ENCODE results near the gene LRRC10B. TPM values are rescaled to one million over a fixed set of nuclear protein-coding genes. Genes with fewer than 3 reads are reported as not detected.

LRRC10B gene
- total and polyA plus RNA-seq, 2 of the 8 experiments (the other 6 are each of a cell fraction or from before 2014, with no cell fraction given), result 0.47 to 0.71 TPM

DNA sequence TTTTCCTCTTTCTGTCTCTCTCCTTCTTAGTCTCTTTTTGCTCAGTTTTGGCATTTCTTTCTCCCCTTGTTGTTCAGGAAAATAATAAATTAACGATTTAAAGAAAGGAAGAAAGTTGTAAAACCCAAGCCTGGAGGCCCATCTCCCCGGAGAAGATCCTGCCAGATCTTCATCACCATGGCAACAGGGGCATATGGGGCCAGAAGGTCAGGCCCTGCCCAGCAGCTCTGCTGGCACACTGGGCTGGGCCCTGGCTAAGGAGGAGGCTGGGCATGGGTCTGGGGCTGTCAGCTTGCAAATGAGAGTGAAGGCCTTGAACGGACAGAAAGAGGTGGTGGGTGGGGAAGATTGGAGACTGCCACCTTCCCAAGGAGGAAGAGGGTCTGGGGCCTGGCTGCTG is 2.8 kb downstream of the LRRC10B start:
- no peak overlapping the region for H3K4ac ChIP-seq (replicated peaks; ENCODE audit: insufficient read length, low read depth, low read length)
- H3K56ac ChIP-seq (replicated peaks; ENCODE audit: insufficient read length, low read depth, low read length), result no peak overlapping the region
- no peak overlapping the region for H3K9ac ChIP-seq (replicated peaks in 1 of 4; ENCODE audit: extremely low read depth in 1 of 4, low read depth in 3 of 4, low read length in 3 of 4)
- peaks cover 13 to 37% (median 32%) of the 10 kb centered on the region in 4 experiments for H3K27me3 ChIP-seq (replicated peaks in 1 of 4; ENCODE audit: control insufficient read depth in 3 of 4, extremely low read depth in 1 of 4, insufficient read depth in 3 of 4, low read length in 3 of 4)
- H2BK15ac ChIP-seq (ENCODE audit: low read length), result no peak overlapping the region; the same call in 1 of the 2 replicates
- no peak overlapping the region for H2BK5ac ChIP-seq (ENCODE audit: low read depth, low read length)
- peaks cover 0 to 1% of the 10 kb centered on the region in 2 experiments for H4K20me1 ChIP-seq (replicated peaks in 1 of 2; ENCODE audit: control insufficient read depth in 1 of 2, insufficient read depth in 2 of 2, low read length in 2 of 2)
- WGBS, 2 experiments (ENCODE audit: extremely low coverage in 1 of 2, insufficient coverage in 1 of 2, insufficient read length in 1 of 2, insufficient replicate concordance in 2 of 2, low coverage in 1 of 2, low lambda C conversion rate in 2 of 2, missing lambda C conversion rate in 1 of 2), result 73% methylated on average over 3 of the region's 3 CpGs; no CpG with 5 or more reads in 1 of the 2 experiments
- H2AK5ac ChIP-seq (ENCODE audit: low read depth, low read length), result no peak overlapping the region
- H3K18ac ChIP-seq (ENCODE audit: extremely low read depth, low read length), result no peak overlapping the region
- CTCF ChIA-PET (ENCODE audit: partially characterized antibody), result interaction anchor here (1.2 to 40.4 kb wide), 8 partner anchors 9 to 125 kb away, joined by 4 to 2106 read pairs (median 6); a partner anchor contains a TSS
- no peak overlapping the region for H3K27ac ChIP-seq (ENCODE audit: low read depth, low read length)
- peaks cover 4 to 47% (median 38%) of the 10 kb centered on the region in 4 experiments for H3K4me1 ChIP-seq (replicated peaks in 1 of 4; ENCODE audit: control insufficient read depth in 3 of 4, insufficient read depth in 4 of 4, low read length in 3 of 4)
- DNase-seq (ENCODE audit: low read depth in 1 of 2, low spot score in 2 of 2) (no peak), FAIRE-seq (no peak)
- H3K9me3 ChIP-seq (ENCODE audit: insufficient read depth in 2 of 2, low read depth in 1 of 2, low read length in 1 of 2), result no peaks in the 10 kb centered on the region
- H3K79me2 ChIP-seq (ENCODE audit: control insufficient read depth in 1 of 2, insufficient read depth in 2 of 2, low read length in 2 of 2), result no peaks in the 10 kb centered on the region
- no peak overlapping the region for H3K14ac ChIP-seq (ENCODE audit: insufficient read length)
- H3K23me2 ChIP-seq (ENCODE audit: low read depth, low read length), result peaks cover 10% of the 10 kb centered on the region; the same call in 1 of the 2 replicates
- no peak overlapping the region for H3K4me3 ChIP-seq (ENCODE audit: extremely low read depth in 1 of 4, insufficient read depth in 2 of 4, low read depth in 3 of 4, low read length in 4 of 4)
- H2AFZ ChIP-seq (ENCODE audit: low read length), result no peak overlapping the region
- no peak overlapping the region for H3K4me2 ChIP-seq (ENCODE audit: insufficient read depth in 1 of 2, low read depth in 2 of 2, low read length in 2 of 2)
- no peaks in the 10 kb centered on the region for H3K36me3 ChIP-seq (ENCODE audit: control insufficient read depth in 2 of 4, insufficient read depth in 4 of 4, low read length in 3 of 4)
- no peak for TF ChIP-seq TEAD4 (IDR thresholded peaks at IDR 0.05; ENCODE audit: low read depth, low read length)
- no peak for TF ChIP-seq RFX5 (IDR thresholded peaks at IDR 0.05; ENCODE audit: borderline replicate concordance, low read depth, low read length)
- TF ChIP-seq EGR1 (IDR thresholded peaks at IDR 0.05; ENCODE audit: borderline replicate concordance, low read depth, low read length), result no peak
- no peak for TF ChIP-seq EP300 (IDR thresholded peaks at IDR 0.05; ENCODE audit: borderline replicate concordance in 1 of 2, low read depth in 2 of 2, low read length in 2 of 2)
- TF ChIP-seq, protein P1, sequence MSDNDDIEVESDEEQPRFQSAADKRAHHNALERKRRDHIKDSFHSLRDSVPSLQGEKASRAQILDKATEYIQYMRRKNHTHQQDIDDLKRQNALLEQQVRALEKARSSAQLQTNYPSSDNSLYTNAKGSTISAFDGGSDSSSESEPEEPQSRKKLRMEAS (IDR thresholded peaks at IDR 0.05), result no peak
- no peak for TF ChIP-seq GTF2F1 (IDR thresholded peaks at IDR 0.05; ENCODE audit: borderline replicate concordance, low read depth, low read length)
- no peak for TF ChIP-seq KDM5A (IDR thresholded peaks at IDR 0.05; ENCODE audit: low read length)
- TF ChIP-seq TCF12 (IDR thresholded peaks at IDR 0.05; ENCODE audit: low read depth, low read length), result no peak
- TF ChIP-seq RXRA (IDR thresholded peaks at IDR 0.05; ENCODE audit: insufficient read depth, low read depth, low read length), result no peak
- TF ChIP-seq BRCA1 (IDR thresholded peaks at IDR 0.05; ENCODE audit: low read depth, low read length), result no peak
- no peak for TF ChIP-seq POLR2A (IDR thresholded peaks at IDR 0.05; ENCODE audit: control extremely low read depth in 1 of 2, low read depth in 2 of 2, low read length in 2 of 2)
- H3K79me1 ChIP-seq (ENCODE audit: low read depth, low read length), result no peaks in the 10 kb centered on the region
- no peak overlapping the region for H2BK12ac ChIP-seq (ENCODE audit: low read depth, low read length)
- POLR2A ChIA-PET (ENCODE audit: partially characterized antibody), result interaction anchor here (0.8 kb wide), 1 partner anchor 11 kb away, joined by 3 read pairs; no protein-coding TSS in a partner anchor
- H4K91ac ChIP-seq (replicated peaks; ENCODE audit: insufficient read length, low read length), result no peak overlapping the region
- H2BK20ac ChIP-seq (ENCODE audit: low read length), result no peak overlapping the region
- H4K5ac ChIP-seq (ENCODE audit: insufficient read length, low read depth, low read length), result no peak overlapping the region
- H3K23ac ChIP-seq (ENCODE audit: insufficient read length), result no peak overlapping the region
- H4K8ac ChIP-seq (ENCODE audit: extremely low read depth, insufficient read depth, low read length), result no peak overlapping the region
- H2BK120ac ChIP-seq (replicated peaks; ENCODE audit: low read depth, low read length), result no peak overlapping the region
